ENCODE results near the gene ARHGAP26. TPM values are rescaled to one million over a fixed set of nuclear protein-coding genes. Genes with fewer than 3 reads are reported as not detected.

ARHGAP26 gene
- total and polyA plus RNA-seq, 2 donors (not counting 1 experiment from before 2014, with no cell fraction given) = 4.1 to 6.8 TPM

- Histone ChIP-seq H3K27ac (ENCODE audit: insufficient read depth, low read length) (no peak overlapping the region), H3K36me3 (ENCODE audit: control insufficient read depth, insufficient read depth, low read length) (no peaks in the 10 kb centered on the region), H3K4me2 (ENCODE audit: extremely low read depth, insufficient read depth, low read length) (no peak overlapping the region), H3K4me3 (replicated peaks in 1 of 4; ENCODE audit: control extremely low read depth in 1 of 4, insufficient read depth in 1 of 4, low read depth in 3 of 4, low read length in 4 of 4) (no peak overlapping the region), H3K27me3 (ENCODE audit: control insufficient read depth, insufficient read depth, low read length) (no peaks in the 10 kb centered on the region), H3K79me2 (ENCODE audit: control insufficient read depth, insufficient read depth, low read length) (no peaks in the 10 kb centered on the region), H2AFZ (ENCODE audit: low read length) (no peak overlapping the region), H3K9ac (ENCODE audit: insufficient read depth, low read length) (no peak overlapping the region), H4K20me1 (ENCODE audit: control insufficient read depth, extremely low read depth, insufficient read depth, low read length) (no peaks in the 10 kb centered on the region), H3K9me3 (ENCODE audit: control insufficient read depth, insufficient read depth, low read depth, low read length) (no peaks in the 10 kb centered on the region), H3K4me1 (ENCODE audit: control insufficient read depth, extremely low read depth, insufficient read depth, low read length) (peaks cover 15% of the 10 kb centered on the region)
- TF ChIP-seq CTCF (conservative IDR thresholded peaks at IDR 0.05 in 1 of 2, IDR thresholded peaks at IDR 0.05 in 1 of 2; ENCODE audit: low read depth in 1 of 2, low read length in 2 of 2) (no peak), EZH2 (IDR thresholded peaks at IDR 0.05; ENCODE audit: low read length, missing control alignments) (no peak)
- DNase-seq (ENCODE audit: low read depth in 2 of 2) = no peak
Observed at GRCh38 chr5:143226361-143226760, 456.2 kb downstream of the ARHGAP26 start.

DNA sequence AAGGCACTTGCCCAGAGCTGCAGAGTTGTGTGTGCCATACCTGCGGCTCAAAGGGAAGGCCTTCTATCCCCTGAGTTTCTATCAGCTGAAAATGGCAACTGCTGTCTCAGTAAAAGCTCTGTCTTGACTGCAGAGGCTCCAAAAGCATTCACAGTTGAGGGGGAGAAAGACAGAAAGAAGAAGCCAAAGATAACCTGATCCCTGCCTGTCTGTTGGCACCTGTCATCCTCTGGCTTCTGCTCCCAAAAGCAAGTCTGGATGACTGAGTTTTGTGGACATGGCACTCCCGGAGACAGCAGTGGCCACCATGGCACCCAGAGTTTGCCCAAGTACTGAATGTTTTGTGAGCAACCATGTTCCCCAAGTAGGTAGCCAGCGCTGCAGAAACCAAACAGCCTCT, 456.7 kb downstream of the ARHGAP26 start:
- Histone ChIP-seq H3K27me3 (ENCODE audit: control insufficient read depth, insufficient read depth, low read length) (no peaks in the 10 kb centered on the region), H3K9ac (ENCODE audit: insufficient read depth, low read length) (no peak overlapping the region), H3K27ac (ENCODE audit: insufficient read depth, low read length) (no peak overlapping the region), H3K36me3 (ENCODE audit: control insufficient read depth, insufficient read depth, low read length) (no peaks in the 10 kb centered on the region), H4K20me1 (ENCODE audit: control insufficient read depth, extremely low read depth, insufficient read depth, low read length) (no peaks in the 10 kb centered on the region), H3K79me2 (ENCODE audit: control insufficient read depth, insufficient read depth, low read length) (no peaks in the 10 kb centered on the region), H3K9me3 (ENCODE audit: control insufficient read depth, insufficient read depth, low read depth, low read length) (no peaks in the 10 kb centered on the region), H3K4me1 (ENCODE audit: control insufficient read depth, extremely low read depth, insufficient read depth, low read length) (peaks cover 15% of the 10 kb centered on the region), H3K4me2 (ENCODE audit: extremely low read depth, insufficient read depth, low read length) (no peak overlapping the region), H2AFZ (ENCODE audit: low read length) (no peak overlapping the region), H3K4me3 (replicated peaks in 1 of 4; ENCODE audit: control extremely low read depth in 1 of 4, insufficient read depth in 1 of 4, low read depth in 3 of 4, low read length in 4 of 4) (no peak overlapping the region)
- TF ChIP-seq EZH2 (IDR thresholded peaks at IDR 0.05; ENCODE audit: low read length, missing control alignments) = no peak
- TF ChIP-seq CTCF (conservative IDR thresholded peaks at IDR 0.05 in 1 of 2, IDR thresholded peaks at IDR 0.05 in 1 of 2; ENCODE audit: low read depth in 1 of 2, low read length in 2 of 2) = no peak
- DNase-seq (ENCODE audit: low read depth in 2 of 2) = no peak

DNA sequence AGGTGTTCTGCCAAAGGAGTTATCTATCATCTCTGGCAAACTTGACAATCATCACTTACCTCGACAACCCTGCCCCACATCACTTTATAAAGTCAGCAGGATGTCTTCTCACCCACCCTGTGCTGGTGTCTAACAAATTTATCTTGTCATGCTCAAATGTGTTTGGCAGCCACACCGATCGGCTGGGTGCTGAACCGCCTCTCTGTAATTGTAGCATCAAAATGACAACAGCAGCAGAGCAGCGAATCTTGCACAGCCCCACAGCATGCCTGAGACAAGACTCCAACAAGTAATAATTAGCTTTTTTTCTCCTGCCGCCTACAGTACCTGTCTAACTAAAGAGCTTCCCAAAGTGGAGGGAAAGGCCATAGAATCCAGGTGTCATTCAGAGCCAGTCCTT, 457.1 kb downstream of the ARHGAP26 start:
- H3K9ac ChIP-seq (ENCODE audit: insufficient read depth, low read length) = no peak overlapping the region
- no peak overlapping the region for H3K4me3 ChIP-seq (replicated peaks in 1 of 4; ENCODE audit: control extremely low read depth in 1 of 4, insufficient read depth in 1 of 4, low read depth in 3 of 4, low read length in 4 of 4)
- no peaks in the 10 kb centered on the region for H3K79me2 ChIP-seq (ENCODE audit: control insufficient read depth, insufficient read depth, low read length)
- H4K20me1 ChIP-seq (ENCODE audit: control insufficient read depth, extremely low read depth, insufficient read depth, low read length) = no peaks in the 10 kb centered on the region
- DNase-seq (ENCODE audit: low read depth in 2 of 2) = no peak
- peaks cover 15% of the 10 kb centered on the region for H3K4me1 ChIP-seq (ENCODE audit: control insufficient read depth, extremely low read depth, insufficient read depth, low read length)
- no peak overlapping the region for H3K4me2 ChIP-seq (ENCODE audit: extremely low read depth, insufficient read depth, low read length)
- TF ChIP-seq EZH2 (IDR thresholded peaks at IDR 0.05; ENCODE audit: low read length, missing control alignments) (no peak), CTCF (conservative IDR thresholded peaks at IDR 0.05 in 1 of 2, IDR thresholded peaks at IDR 0.05 in 1 of 2; ENCODE audit: low read depth in 1 of 2, low read length in 2 of 2) (no peak)
- H3K9me3 ChIP-seq (ENCODE audit: control insufficient read depth, insufficient read depth, low read depth, low read length) = no peaks in the 10 kb centered on the region
- H2AFZ ChIP-seq (ENCODE audit: low read length) = no peak overlapping the region
- no peaks in the 10 kb centered on the region for H3K36me3 ChIP-seq (ENCODE audit: control insufficient read depth, insufficient read depth, low read length)
- H3K27me3 ChIP-seq (ENCODE audit: control insufficient read depth, insufficient read depth, low read length) = no peaks in the 10 kb centered on the region
- H3K27ac ChIP-seq (ENCODE audit: insufficient read depth, low read length) = no peak overlapping the region
